Neuronal stem cell (in vitro differentiated cells): Measurements from ENCODE around the gene KRT31.
"Not testable (repeated sequence)": the region's sequence is repeated elsewhere in the genome, so short reads cannot be mapped to it uniquely, and the experiment has no call there.

Experiments used
- DNase-seq: peaks from one replicate; pipeline ENCODE4 v3.0.0-alpha.2; 2013; ENCODE audit warnings: low spot score
- H2AFZ ChIP-seq: one replicate; pipeline ENCODE4 v1.6.1; 2013; ENCODE audit warnings: mild to moderate bottlenecking, low read length, inconsistent platforms
- H2AK5ac ChIP-seq: 2 replicates; pipeline ENCODE4 v1.6.1; 2013; ENCODE audit warnings: low read depth, mild to moderate bottlenecking, inconsistent platforms, low read length, moderate library complexity, mixed read lengths
- H2BK120ac ChIP-seq: 2 replicates; pipeline ENCODE4 v1.6.1; 2013; ENCODE audit warnings: low read depth, mild to moderate bottlenecking, inconsistent platforms, low read length, moderate library complexity, mixed read lengths
- H2BK12ac ChIP-seq: one replicate; pipeline ENCODE4 v1.6.1; 2013; ENCODE audit warnings: low read length, inconsistent platforms
- H2BK15ac ChIP-seq: 2 replicates; pipeline ENCODE4 v1.6.1; 2013; ENCODE audit warnings: mild to moderate bottlenecking, low read length, inconsistent platforms, mixed read lengths
- H2BK5ac ChIP-seq: one replicate; pipeline ENCODE4 v1.6.1; 2013; ENCODE audit warnings: inconsistent platforms, mild to moderate bottlenecking, low read length, moderate library complexity
- H3K14ac ChIP-seq: one replicate; pipeline ENCODE4 v1.6.1; 2013; ENCODE audit warnings: low read length, inconsistent platforms
- H3K18ac ChIP-seq: 2 replicates; pipeline ENCODE4 v1.6.1; 2013; ENCODE audit warnings: low read length, inconsistent platforms
- H3K23ac ChIP-seq: 2 replicates; pipeline ENCODE4 v1.6.1; 2013; ENCODE audit warnings: low read depth, mild to moderate bottlenecking, mixed read lengths, low read length, inconsistent platforms; ENCODE audit not compliant: poor library complexity
- H3K27ac ChIP-seq: replicated peaks from 3 replicates; pipeline ENCODE4 v1.5.1; 2013; ENCODE audit warnings: low read length, inconsistent platforms
- H3K27me3 ChIP-seq, 3 experiments: 2 replicates each; pipeline ENCODE4 v1.6.1; 2013; ENCODE audit warnings: low read length in 3 of 3, mild to moderate bottlenecking in 2 of 3, inconsistent platforms in 1 of 3, low read depth in 1 of 3, mixed read lengths in 1 of 3, moderate library complexity in 1 of 3; ENCODE audit not compliant: control insufficient read depth in 3 of 3, insufficient read depth in 3 of 3
- H3K36me3 ChIP-seq, 2 donors: replicated peaks in 1 of 2; 2 replicates each; pipeline ENCODE4 v1.6.1; 2013; ENCODE audit warnings: low read length in 2 of 2; ENCODE audit not compliant: control insufficient read depth in 2 of 2, insufficient read depth in 2 of 2
- H3K4ac ChIP-seq: 2 replicates; pipeline ENCODE4 v1.6.1; 2013; ENCODE audit warnings: inconsistent platforms, mild to moderate bottlenecking, low read length, moderate library complexity
- H3K4me1 ChIP-seq, 2 donors: 1 replicate in 1 of 2; 2 replicates in 1 of 2; pipeline ENCODE4 v1.6.1; 2013; ENCODE audit warnings: low read length in 2 of 2, low read depth in 1 of 2; ENCODE audit not compliant: control insufficient read depth in 2 of 2, insufficient read depth in 1 of 2
- H3K4me2 ChIP-seq: one replicate; pipeline ENCODE4 v1.6.1; 2013; ENCODE audit warnings: mild to moderate bottlenecking, low read length, inconsistent platforms; ENCODE audit not compliant: insufficient read depth, poor library complexity, severe bottlenecking
- H3K4me3 ChIP-seq, 2 donors: 2 replicates each; pipeline ENCODE4 v1.5.1; 2013; ENCODE audit warnings: low read length in 2 of 2, mild to moderate bottlenecking in 2 of 2, inconsistent platforms in 1 of 2, moderate library complexity in 1 of 2
- H3K79me1 ChIP-seq: one replicate; pipeline ENCODE4 v1.6.1; 2013; ENCODE audit warnings: low read depth, mild to moderate bottlenecking, inconsistent platforms, low read length, moderate library complexity
- H3K9ac ChIP-seq: one replicate; pipeline ENCODE4 v1.6.1; 2013; ENCODE audit warnings: mild to moderate bottlenecking, low read depth, low read length, inconsistent platforms; ENCODE audit not compliant: poor library complexity
- H3K9me3 ChIP-seq, 2 donors: replicated peaks in 1 of 2; 2 replicates each; pipeline versions ENCODE3 to v1.6.1; 2013; ENCODE audit warnings: low read length in 2 of 2, mild to moderate bottlenecking in 2 of 2, inconsistent platforms in 1 of 2, low read depth in 1 of 2, mixed read lengths in 1 of 2, moderate library complexity in 1 of 2; ENCODE audit not compliant: control insufficient read depth in 2 of 2, insufficient read depth in 1 of 2
- H4K8ac ChIP-seq: one replicate; pipeline ENCODE4 v1.6.1; 2013; ENCODE audit warnings: low read depth, mild to moderate bottlenecking, inconsistent platforms, low read length, moderate library complexity
- H4K91ac ChIP-seq: one replicate; pipeline ENCODE4 v1.6.1; 2013; ENCODE audit warnings: low read length, low read depth, mild to moderate bottlenecking, inconsistent platforms; ENCODE audit not compliant: poor library complexity
- WGBS, 2 donors: extraction: QIAGEN DNeasy Blood & Tissue Kit; methylation state at CpG; one replicate each; pipeline ENCODE4 v1.1.7; 2013; ENCODE audit warnings: missing lambda C conversion rate in 2 of 2, mixed read lengths in 1 of 2; ENCODE audit not compliant: insufficient read length in 2 of 2, insufficient replicate concordance in 1 of 2; ENCODE audit errors: extremely low coverage in 2 of 2; 5-methylcytosine and 5-hydroxymethylcytosine counted together

The KRT31 gene

DNA sequence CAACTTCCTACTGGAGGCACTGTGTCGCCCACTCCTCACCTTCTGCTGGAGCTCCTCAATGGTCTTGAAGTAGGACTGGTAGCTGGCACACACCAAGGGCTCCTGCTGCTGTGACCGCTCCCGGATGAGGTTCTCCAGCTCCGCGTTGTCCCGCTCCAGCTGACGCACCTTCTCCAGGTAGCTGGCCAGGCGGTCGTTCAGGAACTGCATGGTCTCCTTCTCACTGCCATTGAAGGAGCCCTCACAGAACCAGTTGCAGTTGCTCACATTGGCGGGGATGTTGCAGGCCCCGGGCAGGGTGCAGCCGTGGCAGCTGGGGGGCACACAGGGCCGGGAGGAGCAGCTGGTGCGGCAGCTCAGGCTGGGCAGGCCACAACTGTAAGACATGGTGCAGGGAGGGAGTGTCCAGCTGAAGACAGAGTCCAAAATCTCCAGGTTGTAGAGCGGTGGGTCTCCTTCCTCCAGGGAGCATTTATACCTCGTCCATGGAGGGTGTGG, 47.0 kb downstream of the KRT31 start, which contains the start of gene KRT33A:
Gene KRT33A, minus strand, starts transcription at position 448 of the 498 bp plus-strand sequence. Its CDS starts 61 bp downstream, at position 387.
- not testable (repeated sequence) for H3K14ac ChIP-seq, H3K18ac ChIP-seq, H3K27me3 ChIP-seq, H2BK5ac ChIP-seq, H2BK120ac ChIP-seq, H3K4ac ChIP-seq, H3K27ac ChIP-seq, H3K79me1 ChIP-seq, H2AFZ ChIP-seq, H2BK12ac ChIP-seq, H3K9ac ChIP-seq, H4K91ac ChIP-seq, H3K4me1 ChIP-seq, H3K4me2 ChIP-seq, H2BK15ac ChIP-seq, H3K36me3 ChIP-seq, H2AK5ac ChIP-seq, H3K23ac ChIP-seq, H4K8ac ChIP-seq, H3K9me3 ChIP-seq, H3K4me3 ChIP-seq, DNase-seq
- WGBS, 2 donors: no CpG with 5 or more reads among the region's 16 CpGs

DNA sequence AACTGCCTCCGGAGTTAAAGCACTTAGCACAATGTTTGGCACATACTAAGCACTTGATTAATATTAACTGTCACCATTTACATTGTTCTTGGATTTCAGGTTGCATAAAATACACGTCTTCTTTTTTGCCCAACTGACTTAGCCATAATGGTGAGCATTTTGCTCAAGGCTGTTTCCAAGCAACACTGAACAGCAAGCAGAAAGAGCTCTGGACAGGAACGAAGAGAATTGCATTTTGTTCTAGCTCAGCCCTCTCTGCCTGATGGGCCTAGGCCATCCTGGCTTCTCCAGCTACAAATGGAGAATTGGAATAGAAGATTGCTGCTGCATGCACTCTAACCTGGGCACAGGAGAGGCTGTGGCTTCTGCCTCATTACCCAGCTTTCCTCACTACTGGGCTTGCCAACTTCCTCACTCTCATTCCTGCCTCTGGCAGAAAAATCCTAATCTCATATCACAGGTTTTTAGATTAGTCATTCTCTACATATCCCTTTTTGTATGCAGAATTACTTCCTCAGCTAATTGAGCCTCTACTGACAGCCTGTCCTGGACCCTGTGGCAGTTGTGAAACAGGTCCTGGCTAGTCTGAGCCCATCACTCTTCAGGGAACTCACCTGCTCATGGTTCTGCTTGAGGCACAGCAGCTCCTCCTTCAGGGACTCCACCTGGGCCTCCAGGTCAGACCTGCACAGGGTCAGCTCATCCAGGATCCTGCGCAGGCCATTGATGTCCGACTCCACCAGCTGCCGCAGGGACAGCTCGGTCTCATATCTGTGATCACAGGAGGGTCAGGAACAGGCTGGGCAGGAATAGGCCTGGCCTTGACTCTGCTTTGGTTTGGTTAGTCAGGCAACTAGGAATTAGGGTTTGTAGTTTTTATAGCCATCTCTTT, 49.3 kb downstream of the KRT31 start:
- no peak overlapping the region for H3K23ac ChIP-seq
- H4K8ac ChIP-seq: no peak overlapping the region
- no peak overlapping the region for H3K27ac ChIP-seq
- no peaks in the 10 kb centered on the region for H3K36me3 ChIP-seq
- H3K27me3 ChIP-seq: no peaks in the 10 kb centered on the region
- no peak overlapping the region for H3K4me3 ChIP-seq
- DNase-seq: no peak
- H3K18ac ChIP-seq: no peak overlapping the region
- no peak overlapping the region for H2BK12ac ChIP-seq
- no peak overlapping the region for H2BK15ac ChIP-seq
- H2AK5ac ChIP-seq: no peak overlapping the region
- H2BK5ac ChIP-seq: no peak overlapping the region
- H3K9me3 ChIP-seq: peaks cover 0 to 2% of the 10 kb centered on the region in 2 donors
- H3K79me1 ChIP-seq: no peaks in the 10 kb centered on the region
- no peak overlapping the region for H4K91ac ChIP-seq
- no peak overlapping the region for H2BK120ac ChIP-seq
- no peak overlapping the region for H3K4me2 ChIP-seq
- H3K9ac ChIP-seq: no peak overlapping the region
- no peak overlapping the region for H3K14ac ChIP-seq
- no CpG with 5 or more reads among the region's 7 CpGs for WGBS, 2 donors
- no peaks in the 10 kb centered on the region for H3K4me1 ChIP-seq
- H2AFZ ChIP-seq: no peak overlapping the region
- H3K4ac ChIP-seq: no peak overlapping the region

DNA sequence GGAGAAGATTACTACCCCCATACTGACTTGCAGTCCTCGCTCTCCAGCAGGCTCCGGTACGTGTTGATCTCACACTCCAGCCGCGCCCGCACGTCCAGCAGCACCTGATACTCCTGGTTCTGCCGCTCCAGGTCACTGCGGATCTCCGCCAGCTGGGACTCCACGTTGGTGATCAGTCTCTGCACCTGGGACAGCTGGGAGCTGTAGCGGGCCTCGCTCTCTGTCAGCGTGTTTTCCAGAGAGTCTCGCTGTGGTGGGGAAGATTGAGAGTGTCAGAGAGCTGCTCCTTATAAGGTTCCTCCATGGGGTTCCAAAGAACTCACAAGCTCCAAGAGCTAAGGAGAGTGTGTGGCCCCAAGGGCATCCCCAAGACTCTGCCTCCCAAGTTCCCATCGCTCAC, 51.0 kb downstream of the KRT31 start:
- H3K27me3 ChIP-seq, H3K4me3 ChIP-seq, H2BK120ac ChIP-seq, H4K91ac ChIP-seq, H3K4me1 ChIP-seq, H2BK5ac ChIP-seq, H2BK15ac ChIP-seq, H3K18ac ChIP-seq, H3K4ac ChIP-seq, H3K9ac ChIP-seq, H3K23ac ChIP-seq, H3K4me2 ChIP-seq, H3K9me3 ChIP-seq, H4K8ac ChIP-seq, H2AFZ ChIP-seq, H2BK12ac ChIP-seq, DNase-seq, H2AK5ac ChIP-seq, H3K79me1 ChIP-seq, H3K27ac ChIP-seq, H3K36me3 ChIP-seq, H3K14ac ChIP-seq: not testable (repeated sequence)
- no CpG with 5 or more reads among the region's 16 CpGs for WGBS, 2 donors

DNA sequence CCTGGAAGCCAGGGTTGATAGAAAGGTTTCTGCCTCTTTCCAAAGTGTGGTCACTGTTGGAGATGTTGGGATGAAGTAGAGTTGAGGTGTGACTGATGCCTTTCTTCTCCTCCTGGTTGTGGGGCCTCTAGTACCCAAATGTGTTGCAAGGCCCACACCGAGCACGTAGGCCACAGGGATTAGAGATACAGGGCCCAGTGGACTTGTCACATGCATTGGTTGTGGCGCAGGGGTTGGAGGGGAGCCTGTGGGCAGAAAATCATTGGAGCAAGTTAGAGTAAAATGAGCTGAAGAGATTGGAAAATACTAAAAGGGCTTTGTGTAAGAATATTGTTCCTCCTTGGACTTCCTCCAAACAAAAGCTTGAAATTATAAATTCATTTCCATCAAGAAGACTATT, 51.4 kb downstream of the KRT31 start:
- H3K14ac ChIP-seq: no peak overlapping the region
- no peak overlapping the region for H3K4ac ChIP-seq
- H2BK12ac ChIP-seq: no peak overlapping the region
- DNase-seq: no peak
- no peak overlapping the region for H2AK5ac ChIP-seq
- no peak overlapping the region for H2BK120ac ChIP-seq
- no peak overlapping the region for H2AFZ ChIP-seq
- no peaks in the 10 kb centered on the region for H3K79me1 ChIP-seq
- WGBS, 2 donors: no CpG with 5 or more reads among the region's 3 CpGs
- H3K4me1 ChIP-seq: no peaks in the 10 kb centered on the region
- no peak overlapping the region for H3K23ac ChIP-seq
- H3K36me3 ChIP-seq: no peaks in the 10 kb centered on the region
- no peak overlapping the region for H3K4me3 ChIP-seq
- H3K4me2 ChIP-seq: no peak overlapping the region
- H2BK5ac ChIP-seq: no peak overlapping the region
- no peak overlapping the region for H4K91ac ChIP-seq
- no peak overlapping the region for H3K18ac ChIP-seq
- no peak overlapping the region for H2BK15ac ChIP-seq
- H3K9me3 ChIP-seq: peaks cover 0 to 3% of the 10 kb centered on the region in 2 donors
- H3K9ac ChIP-seq: no peak overlapping the region
- no peak overlapping the region for H3K27ac ChIP-seq
- no peaks in the 10 kb centered on the region for H3K27me3 ChIP-seq
- H4K8ac ChIP-seq: no peak overlapping the region
